HG02973 (cell line): ENCODE data around the gene AMACR.
"Not testable (repeated sequence)": the region's sequence is repeated elsewhere in the genome, so short reads cannot be mapped to it uniquely, and the experiment has no call there.

ENCODE experiments used
- ATAC-seq: cut with Tn5 transposase; IDR thresholded peaks from one replicate; pipeline ENCODE4 v1.9.1; 2021; ENCODE audit warnings: moderate library complexity; ENCODE audit not compliant: unreplicated experiment

AMACR gene

GRCh38 chr5:33969572-33970452, 38.0 kb downstream of the AMACR start:
- peak; percentile 63 for ATAC-seq

DNA sequence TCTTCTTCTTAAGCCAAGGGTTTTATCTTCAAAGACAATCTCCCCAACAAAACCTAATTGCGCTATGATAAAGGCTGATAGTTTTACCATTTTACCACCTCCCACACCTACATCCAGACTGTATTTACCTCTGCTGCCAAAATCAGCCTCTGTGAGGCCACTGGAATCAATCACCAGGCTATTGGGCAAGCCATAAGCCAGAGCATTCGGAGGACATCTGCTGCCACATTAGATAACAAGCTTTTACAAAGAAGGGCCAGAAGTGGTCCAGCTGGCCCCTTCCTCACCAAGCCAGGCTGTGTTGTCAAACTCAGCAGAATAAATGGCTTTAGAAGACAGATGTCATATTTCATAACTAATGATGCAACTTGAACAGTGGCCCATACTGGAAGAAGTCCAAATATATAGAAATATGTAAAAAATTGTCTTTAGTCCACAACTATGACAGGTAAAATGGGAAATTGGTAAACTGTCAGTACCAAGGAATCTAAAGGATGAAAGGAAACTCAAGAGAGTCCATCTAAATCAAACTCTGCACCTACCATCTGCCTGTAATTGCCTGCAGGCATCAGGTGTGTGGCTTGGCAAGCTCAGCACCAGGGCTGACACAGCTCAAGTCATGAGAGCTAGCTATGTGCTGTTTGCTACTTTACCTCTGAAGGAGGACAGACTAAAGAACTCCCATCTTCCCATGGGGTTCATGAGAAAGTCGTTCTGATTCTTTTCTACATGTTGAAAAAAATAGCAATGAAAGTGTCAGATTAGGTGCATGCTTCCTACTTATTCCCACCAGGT, 39.4 kb downstream of the AMACR start:
- no peak for ATAC-seq

GRCh38 chr5:33966805-33967204, 41.0 kb downstream of the AMACR start:
- ATAC-seq: no peak

- ATAC-seq: no peak
Observed at GRCh38 chr5:33964132-33964700, 43.6 kb downstream of the AMACR start.

GRCh38 chr5:33958176-33958575, 49.7 kb downstream of the AMACR start:
- ATAC-seq: no peak

DNA sequence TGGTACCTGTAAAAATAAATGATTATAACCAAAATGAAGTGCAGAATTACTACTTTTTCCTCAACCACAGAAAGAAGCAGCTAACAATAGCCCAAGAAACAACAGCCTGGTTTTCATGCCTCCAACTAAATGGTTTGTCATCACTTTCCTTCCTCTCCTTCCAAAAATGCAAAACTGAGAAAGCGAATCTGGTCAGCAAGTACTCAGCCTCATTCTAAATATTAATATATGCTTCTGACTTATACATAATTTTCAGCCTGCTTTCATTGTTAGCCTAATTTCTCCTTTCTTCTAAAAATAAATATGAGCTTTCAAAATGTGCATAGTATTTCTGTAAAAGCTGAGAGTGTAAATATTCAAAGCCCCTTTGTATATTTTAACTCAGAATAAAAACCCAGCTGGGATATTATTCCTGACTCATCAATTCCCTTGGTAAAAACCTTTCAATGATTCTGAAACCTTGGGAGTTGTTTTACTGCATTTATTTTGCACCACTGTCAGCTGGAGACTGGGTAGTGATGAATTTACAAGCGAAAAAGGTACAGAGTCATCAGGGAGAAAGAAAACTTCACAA, 50.2 kb downstream of the AMACR start:
- ATAC-seq: no peak

- ATAC-seq: not testable (repeated sequence)
Observed at GRCh38 chr5:33952175-33952574, 55.7 kb downstream of the AMACR start.

GRCh38 chr5:33944543-33945132, 63.2 kb downstream of the AMACR start:
- ATAC-seq: no peak

GRCh38 chr5:33941090-33941489, 66.8 kb downstream of the AMACR start:
- no peak for ATAC-seq

- no peak for ATAC-seq
Observed at GRCh38 chr5:33939556-33940262, 68.1 kb downstream of the AMACR start.

GRCh38 chr5:33938881-33939280, 69.0 kb downstream of the AMACR start:
- no peak for ATAC-seq

DNA sequence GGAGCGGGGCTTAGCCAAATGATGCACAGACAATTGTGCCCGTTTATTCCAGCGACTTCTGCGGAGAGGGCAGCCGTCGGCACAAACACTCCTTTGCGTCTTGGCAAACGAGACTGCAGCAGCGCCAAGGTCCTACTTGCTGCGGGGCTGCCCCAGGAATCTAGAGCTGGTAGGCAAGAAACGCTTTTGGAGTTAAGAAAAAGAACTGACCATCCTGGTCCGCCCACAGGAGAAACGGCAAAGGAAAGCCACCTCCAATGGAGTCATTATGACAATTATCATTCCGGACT, 69.4 kb downstream of the AMACR start:
- ATAC-seq: no peak

- no peak for ATAC-seq
Observed at GRCh38 chr5:33937707-33938506, 69.9 kb downstream of the AMACR start.

- no peak for ATAC-seq
Observed at GRCh38 chr5:33937017-33937706, 70.7 kb downstream of the AMACR start.

DNA sequence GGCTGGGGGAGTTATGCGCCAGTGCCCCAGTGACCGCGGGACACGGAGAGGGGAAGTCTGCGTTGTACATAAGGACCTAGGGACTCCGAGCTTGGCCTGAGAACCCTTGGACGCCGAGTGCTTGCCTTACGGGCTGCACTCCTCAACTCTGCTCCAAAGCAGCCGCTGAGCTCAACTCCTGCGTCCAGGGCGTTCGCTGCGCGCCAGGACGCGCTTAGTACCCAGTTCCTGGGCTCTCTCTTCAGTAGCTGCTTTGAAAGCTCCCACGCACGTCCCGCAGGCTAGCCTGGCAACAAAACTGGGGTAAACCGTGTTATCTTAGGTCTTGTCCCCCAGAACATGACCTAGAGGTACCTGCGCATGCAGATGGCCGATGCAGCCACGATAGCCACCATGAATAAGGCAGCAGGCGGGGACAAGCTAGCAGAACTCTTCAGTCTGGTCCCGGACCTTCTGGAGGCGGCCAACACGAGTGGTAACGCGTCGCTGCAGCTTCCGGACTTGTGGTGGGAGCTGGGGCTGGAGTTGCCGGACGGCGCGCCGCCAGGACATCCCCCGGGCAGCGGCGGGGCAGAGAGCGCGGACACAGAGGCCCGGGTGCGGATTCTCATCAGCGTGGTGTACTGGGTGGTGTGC, 71.4 kb downstream of the AMACR start, which contains the start of gene RXFP3:
Gene RXFP3 (plus strand): TSS at position 6 of the 636 bp plus-strand sequence. CDS start 355 bp downstream, at position 361.
- no peak for ATAC-seq
